HCT116 (cell line): ENCODE measurements around the gene DLG2. TPM values are rescaled to one million over a fixed set of nuclear protein-coding genes. Genes with fewer than 3 reads are reported as not detected.

Experiments used
- ATAC-seq: fragments of 200-7000 bp; cut with Tn5 transposase; 2 replicates; pipeline ENCODE4 v1.9.1; 2020; ENCODE audit warnings: mild to moderate bottlenecking, moderate library complexity
- BruUV-seq: library from RNA; stranded (reverse); fragments of 400-500 nt; replicated peaks from 2 replicates; lab custom pipeline; 2021; lab: Mats Ljungman, UMichigan
- CTCF ChIA-PET: fragments of 300-600 bp; sonication (Branson Sonifier 250); formaldehyde crosslinking; loops from one replicate; lab custom pipeline; 2021; ENCODE audit warnings: antibody characterized with exemption; lab: Charles Lee
- POLR2A ChIA-PET: fragments of 300-600, 350-600 bp; sonication (Branson Sonifier 250); formaldehyde crosslinking; loops from one replicate; lab custom pipeline; 2021; ENCODE audit warnings: antibody characterized with exemption; lab: Charles Lee
- RAD21 ChIA-PET, 2 experiments: fragments of 300-600 bp; sonication (Branson Sonifier 250); formaldehyde crosslinking; loops; one replicate each; lab custom pipeline; 2023; ENCODE audit warnings: low total read pairs in 2 of 2; ENCODE audit not compliant: uncharacterized antibody in 2 of 2, unreplicated experiment in 2 of 2, low non-redundant PET in 1 of 2; lab: Charles Lee
- DNase-seq: peaks from one replicate; pipeline ENCODE4 v3.0.0-alpha.2; 2010; ENCODE audit warnings: low read depth, low spot score
- H2AFZ ChIP-seq: fragments of 200-600 bp; shearing (Covaris generic), sonication (generic); 2 replicates; pipeline ENCODE4 v1.6.1; 2017; ENCODE audit warnings: low read depth, mixed run types, mixed read lengths, antibody characterized with exemption, low read length; ENCODE audit not compliant: poor library complexity, severe bottlenecking
- H3K27ac ChIP-seq: 2 replicates; pipeline ENCODE4 v1.5.1; 2012; ENCODE audit warnings: low read depth, low read length
- H3K27me3 ChIP-seq: fragments of 200-600 bp; sonication (generic); 2 replicates; pipeline ENCODE4 v1.6.1; 2016; ENCODE audit warnings: mixed run types, low read length, mixed read lengths; ENCODE audit not compliant: insufficient read depth
- H3K36me3 ChIP-seq, 2 experiments: fragments of 200-500 bp in 1 of 2; fragments of 200-600 bp in 1 of 2; sonication (Bioruptor generic) in 1 of 2; sonication (generic) in 1 of 2; 2 replicates each; pipeline versions ENCODE4 v1.5.1 to v1.6.1; 2014 to 2016; ENCODE audit warnings: low read length in 2 of 2, inconsistent platforms in 1 of 2, mixed read lengths in 1 of 2, mixed run types in 1 of 2; ENCODE audit not compliant: insufficient read depth in 2 of 2, control insufficient read depth in 1 of 2
- H3K4me1 ChIP-seq, 2 experiments: fragments of 200-600 bp in 1 of 2; sonication (generic) in 1 of 2; 2 replicates each; pipeline versions ENCODE4 v1.5.1 to v1.6.1; 2012 to 2017; ENCODE audit warnings: low read length in 2 of 2, inconsistent platforms in 1 of 2, mild to moderate bottlenecking in 1 of 2, mixed read lengths in 1 of 2, mixed run types in 1 of 2, moderate library complexity in 1 of 2; ENCODE audit not compliant: insufficient read depth in 2 of 2, control insufficient read depth in 1 of 2
- H3K4me2 ChIP-seq: fragments of 200-600 bp; sonication (generic); 2 replicates; pipeline ENCODE4 v1.6.1; 2017; ENCODE audit warnings: mixed run types, low read length, mixed read lengths
- H3K4me3 ChIP-seq, 2 experiments: fragments of 200-600 bp in 1 of 2; sonication (generic) in 1 of 2; replicated peaks in 1 of 2; 2 replicates each; pipeline ENCODE4 v1.5.1; 2011 to 2016; ENCODE audit warnings: low read length in 2 of 2, control low read depth in 1 of 2, low read depth in 1 of 2, mild to moderate bottlenecking in 1 of 2, mixed read lengths in 1 of 2, mixed run types in 1 of 2
- H3K79me2 ChIP-seq: fragments of 200-600 bp; sonication (generic); 2 replicates; pipeline ENCODE4 v1.6.1; 2017; ENCODE audit warnings: mild to moderate bottlenecking, mixed run types, low read length, moderate library complexity, mixed read lengths; ENCODE audit not compliant: insufficient read depth
- H3K9ac ChIP-seq: fragments of 200-600 bp; sonication (generic); 2 replicates; pipeline ENCODE4 v1.6.1; 2016; ENCODE audit warnings: low read length, mixed read lengths
- H3K9me2 ChIP-seq: fragments of 200-600 bp; sonication (generic), shearing (Covaris generic); 2 replicates; pipeline ENCODE4 v1.6.1; 2017; ENCODE audit warnings: mixed run types, mild to moderate bottlenecking, moderate library complexity; ENCODE audit not compliant: insufficient read depth
- H3K9me3 ChIP-seq, 2 experiments: fragments of 200-500 bp in 1 of 2; fragments of 200-600 bp in 1 of 2; sonication (Bioruptor generic) in 1 of 2; sonication (generic) in 1 of 2; 2 replicates each; pipeline ENCODE4 v1.6.1; 2014 to 2017; ENCODE audit warnings: low read length in 2 of 2, mixed read lengths in 2 of 2, inconsistent platforms in 1 of 2, low read depth in 1 of 2, mild to moderate bottlenecking in 1 of 2, mixed run types in 1 of 2, moderate library complexity in 1 of 2; ENCODE audit not compliant: control insufficient read depth in 1 of 2, insufficient read depth in 1 of 2
- H4K20me1 ChIP-seq: fragments of 200-600 bp; sonication (generic), shearing (Covaris generic); 2 replicates; pipeline ENCODE4 v1.6.1; 2017; ENCODE audit warnings: mixed run types, mild to moderate bottlenecking, moderate library complexity; ENCODE audit not compliant: insufficient read depth
- CBX3 ChIP-seq: IDR thresholded peaks from 2 replicates; pipeline ENCODE4 v1.6.1; 2012; ENCODE audit warnings: low read depth
- CTCF ChIP-seq, 3 experiments: fragments of 200-600 bp in 1 of 3; sonication (generic) in 1 of 3; IDR thresholded peaks in 2 of 3; conservative IDR thresholded peaks in 1 of 3; 2 replicates each; pipeline ENCODE4 v1.5.1; 2012 to 2017; ENCODE audit warnings: low read depth in 2 of 3, low read length in 2 of 3, antibody characterized with exemption in 1 of 3, borderline replicate concordance in 1 of 3, control low read depth in 1 of 3, mild to moderate bottlenecking in 1 of 3, mixed read lengths in 1 of 3, mixed run types in 1 of 3, moderate library complexity in 1 of 3; ENCODE audit not compliant: insufficient read depth in 1 of 3
- ELF1 ChIP-seq: IDR thresholded peaks from 2 replicates; pipeline ENCODE4 v1.6.1; 2012; ENCODE audit warnings: low read depth, borderline replicate concordance
- EZH2phosphoT487 ChIP-seq: fragments of 200-600 bp; IDR thresholded peaks from 2 replicates; pipeline ENCODE4 v1.6.1; 2018; ENCODE audit warnings: antibody characterized with exemption, borderline replicate concordance
- JUND ChIP-seq: IDR thresholded peaks from 2 replicates; pipeline ENCODE4 v1.6.1; 2012
- POLR2A ChIP-seq: IDR thresholded peaks from 2 replicates; pipeline ENCODE4 v1.7.0; 2011; ENCODE audit warnings: borderline replicate concordance; ENCODE audit not compliant: insufficient read depth, insufficient read length; ENCODE audit errors: extremely low read depth
- POLR2AphosphoS5 ChIP-seq: IDR thresholded peaks from 2 replicates; pipeline ENCODE4 v1.6.1; 2011; ENCODE audit warnings: mild to moderate bottlenecking, low read depth, low read length, moderate library complexity
- RAD21 ChIP-seq: IDR thresholded peaks from 2 replicates; pipeline ENCODE4 v1.6.1; 2012; ENCODE audit warnings: low read depth, mild to moderate bottlenecking
- REST ChIP-seq: IDR thresholded peaks from 2 replicates; pipeline ENCODE4 v1.6.1; 2012; ENCODE audit warnings: low read depth
- TCF7L2 ChIP-seq: IDR thresholded peaks from 2 replicates; pipeline ENCODE4 v1.7.0; 2011; ENCODE audit warnings: borderline replicate concordance, inconsistent platforms; ENCODE audit not compliant: insufficient read depth, insufficient read length; ENCODE audit errors: extremely low read depth
- ZBTB33 ChIP-seq: IDR thresholded peaks from 2 replicates; pipeline ENCODE4 v1.6.1; 2011; ENCODE audit warnings: mild to moderate bottlenecking, low read length, moderate library complexity; ENCODE audit not compliant: insufficient replicate concordance; ENCODE audit errors: extremely low read depth
- ZNF274 ChIP-seq: fragments of 200-500 bp; sonication (Bioruptor generic); IDR thresholded peaks from 2 replicates; pipeline ENCODE4 v1.6.1; 2014; ENCODE audit warnings: mild to moderate bottlenecking, low read depth, low read length, inconsistent platforms
- intact Hi-C: fragments of 100-400 bp; cut with micrococcal nuclease; formaldehyde crosslinking; loops from 2 replicates; pipeline ENCODE4 v1.10.0; 2022
- total RNA-seq: library from RNA; stranded (reverse); gene quantifications from one replicate; pipeline ENCODE4 v1.2.1, GENCODE V29; 2021; ENCODE audit not compliant: unreplicated experiment

Gene DLG2
- total RNA-seq, 1 experiment from 2014 or later: 2.4 TPM

GRCh38 chr11:84218318-84218717 lies 1408.8 kb downstream of the DLG2 start:
- TF ChIP-seq ZNF274: no peak
- TF ChIP-seq JUND: no peak
- TF ChIP-seq TCF7L2: no peak
- TF ChIP-seq POLR2A: no peak
- TF ChIP-seq POLR2AphosphoS5: no peak
- no peak for TF ChIP-seq CTCF (IDR thresholded peaks at IDR 0.05 in 2 of 3, conservative IDR thresholded peaks at IDR 0.05 in 1 of 3; ENCODE audit: borderline replicate concordance in 1 of 3, insufficient read depth in 1 of 3, low read depth in 2 of 3, low read length in 2 of 3)
- no peak for TF ChIP-seq CBX3
- TF ChIP-seq ZBTB33: no peak
- no peak for TF ChIP-seq RAD21
- no peak for TF ChIP-seq EZH2phosphoT487
- TF ChIP-seq ELF1: no peak
- TF ChIP-seq REST: no peak
- no peaks in the 10 kb centered on the region; the same call in 1 of the 2 replicates for H3K27me3 ChIP-seq
- no peak overlapping the region for H3K9ac ChIP-seq
- H3K79me2 ChIP-seq: no peaks in the 10 kb centered on the region
- no peak overlapping the region for H3K4me2 ChIP-seq
- POLR2A ChIA-PET: no interaction called here
- H3K36me3 ChIP-seq: no peaks in the 10 kb centered on the region
- H2AFZ ChIP-seq: no peak overlapping the region
- no peak overlapping the region for H3K4me3 ChIP-seq
- no peaks in the 10 kb centered on the region for H3K9me3 ChIP-seq
- CTCF ChIA-PET: no interaction called here
- no peaks in the 10 kb centered on the region for H3K9me2 ChIP-seq
- no peak overlapping the region for H3K27ac ChIP-seq
- no peaks in the 10 kb centered on the region for H4K20me1 ChIP-seq
- H3K4me1 ChIP-seq: no peaks in the 10 kb centered on the region
- intact Hi-C loops: no loop called here
- RAD21 ChIA-PET: no interaction called here
- DNase-seq (no peak), ATAC-seq (no peak)
- BruUV-seq: no TSS peak
